Lung (tissue), 12 donors: ENCODE data around the gene ZHX3. TPM values are rescaled to one million over a fixed set of nuclear protein-coding genes. Genes with fewer than 3 reads are reported as not detected.

Source experiments
- ATAC-seq: fragments of 200-7000 bp; cut with Tn5 transposase; one replicate; pipeline ENCODE4 v1.9.1; 2020; ENCODE audit warnings: moderate number of reproducible peaks; ENCODE audit not compliant: insufficient read depth, low FRiP score
- DNase-seq, 3 donors: peaks; one replicate each; pipeline ENCODE4 v3.0.0-alpha.2; 2013 to 2017
- H3K27ac ChIP-seq, 2 donors: one replicate each; pipeline ENCODE4 v1.5.1; 2013; ENCODE audit warnings: mild to moderate bottlenecking in 2 of 2, moderate library complexity in 2 of 2, control low read depth in 1 of 2, inconsistent platforms in 1 of 2, low read depth in 1 of 2, low read length in 1 of 2
- H3K27me3 ChIP-seq, 3 donors: one replicate each; pipeline ENCODE4 v1.5.1; 2013; ENCODE audit warnings: low read length in 2 of 3; ENCODE audit not compliant: control insufficient read depth in 3 of 3, insufficient read depth in 3 of 3
- H3K36me3 ChIP-seq, 4 donors: one replicate each; pipeline ENCODE4 v1.5.1; 2013; ENCODE audit warnings: low read length in 4 of 4, mild to moderate bottlenecking in 1 of 4, moderate library complexity in 1 of 4; ENCODE audit not compliant: control insufficient read depth in 4 of 4, insufficient read depth in 4 of 4
- H3K4me1 ChIP-seq, 5 donors: one replicate each; pipeline ENCODE4 v1.5.1; 2013; ENCODE audit warnings: low read length in 5 of 5, mild to moderate bottlenecking in 2 of 5, moderate library complexity in 1 of 5; ENCODE audit not compliant: control insufficient read depth in 5 of 5, insufficient read depth in 5 of 5
- H3K4me3 ChIP-seq: one replicate; pipeline ENCODE4 v1.5.1; 2013; ENCODE audit warnings: mild to moderate bottlenecking, control low read depth, moderate library complexity
- H3K9ac ChIP-seq, 2 donors: one replicate each; pipeline ENCODE4 v1.5.1; 2013; ENCODE audit warnings: low read length in 2 of 2, control low read depth in 1 of 2; ENCODE audit not compliant: insufficient read depth in 1 of 2
- H3K9me3 ChIP-seq, 4 donors: one replicate each; pipeline ENCODE4 v1.5.1; 2013; ENCODE audit warnings: low read length in 3 of 4, mild to moderate bottlenecking in 1 of 4, moderate library complexity in 1 of 4; ENCODE audit not compliant: control insufficient read depth in 4 of 4, insufficient read depth in 3 of 4
- WGBS, 2 donors: extraction: QIAGEN DNeasy Blood & Tissue Kit; methylation state at CpG; one replicate each; pipeline ENCODE4 v1.1.7; 2013; 5-methylcytosine and 5-hydroxymethylcytosine counted together
- polyA plus RNA-seq, 2 donors: library from polyadenylated mRNA; stranded (reverse); fragments of 200-250 nt; gene quantifications; one replicate each; pipeline ENCODE4 v1.2.1, GENCODE V29; 2013
- total RNA-seq, 2 donors: library from RNA; depleted of rRNA in 1 of 2; stranded (reverse); fragments of >200 nt in 1 of 2; gene quantifications; one replicate each; pipeline ENCODE4 v1.2.1, GENCODE V29; 2014 to 2021
- TF ChIP-seq, protein P1 (sequence below): IDR thresholded peaks from 2 replicates; pipeline ENCODE4 v1.5.1; 2012; ENCODE audit warnings: mild to moderate bottlenecking; ENCODE audit errors: control extremely low read depth, extremely low read depth
- donor health status: control.
- donor health status: control.
- donor health status: Bipolar disorder and iron deficiency.
- donor health status: healthy.
- donor health status: DM: yes; HTN: yes; CAD: no.

The ZHX3 gene
- total and polyA plus RNA-seq, 4 donors = 8.3 to 48.2 (median 18.0) TPM

DNA sequence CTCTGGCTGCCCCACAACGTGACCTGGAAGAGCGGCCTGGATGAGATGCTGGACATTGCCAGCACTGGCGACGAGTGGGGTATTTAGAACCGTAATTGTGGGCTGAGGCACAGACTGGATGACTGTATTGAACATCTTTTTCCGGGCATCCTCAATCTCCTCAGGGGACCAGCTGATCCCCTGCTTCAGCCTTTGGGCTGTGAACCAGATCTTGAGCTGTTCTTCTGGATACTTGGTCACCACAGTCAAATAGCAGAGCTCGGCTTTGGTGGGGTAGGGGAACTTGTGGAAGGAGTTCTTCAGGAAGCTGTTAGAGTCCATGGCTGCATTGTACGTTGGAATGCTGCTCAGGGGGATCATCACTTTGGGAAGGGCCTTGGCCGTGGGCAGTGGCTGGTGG lies 113.9 kb downstream of the ZHX3 start:
- Histone ChIP-seq H3K4me3 (no peak overlapping the region), H3K9me3 (peaks cover 0 to 2% (median 0%) of the 10 kb centered on the region in 4 donors), H3K27me3 (no peaks in the 10 kb centered on the region), H3K27ac (no peak overlapping the region), H3K9ac (no peak overlapping the region), H3K4me1 (peaks cover 0 to 2% (median 0%) of the 10 kb centered on the region in 5 donors), H3K36me3 (peaks cover 0 to 17% (median 2%) of the 10 kb centered on the region in 4 donors)
- ATAC-seq (no peak), DNase-seq (no peak)
- 96 to 97% methylated on average over 9 of the region's 9 CpGs for WGBS, 2 donors
- TF ChIP-seq, protein P1, sequence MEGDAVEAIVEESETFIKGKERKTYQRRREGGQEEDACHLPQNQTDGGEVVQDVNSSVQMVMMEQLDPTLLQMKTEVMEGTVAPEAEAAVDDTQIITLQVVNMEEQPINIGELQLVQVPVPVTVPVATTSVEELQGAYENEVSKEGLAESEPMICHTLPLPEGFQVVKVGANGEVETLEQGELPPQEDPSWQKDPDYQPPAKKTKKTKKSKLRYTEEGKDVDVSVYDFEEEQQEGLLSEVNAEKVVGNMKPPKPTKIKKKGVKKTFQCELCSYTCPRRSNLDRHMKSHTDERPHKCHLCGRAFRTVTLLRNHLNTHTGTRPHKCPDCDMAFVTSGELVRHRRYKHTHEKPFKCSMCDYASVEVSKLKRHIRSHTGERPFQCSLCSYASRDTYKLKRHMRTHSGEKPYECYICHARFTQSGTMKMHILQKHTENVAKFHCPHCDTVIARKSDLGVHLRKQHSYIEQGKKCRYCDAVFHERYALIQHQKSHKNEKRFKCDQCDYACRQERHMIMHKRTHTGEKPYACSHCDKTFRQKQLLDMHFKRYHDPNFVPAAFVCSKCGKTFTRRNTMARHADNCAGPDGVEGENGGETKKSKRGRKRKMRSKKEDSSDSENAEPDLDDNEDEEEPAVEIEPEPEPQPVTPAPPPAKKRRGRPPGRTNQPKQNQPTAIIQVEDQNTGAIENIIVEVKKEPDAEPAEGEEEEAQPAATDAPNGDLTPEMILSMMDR = no peak

DNA sequence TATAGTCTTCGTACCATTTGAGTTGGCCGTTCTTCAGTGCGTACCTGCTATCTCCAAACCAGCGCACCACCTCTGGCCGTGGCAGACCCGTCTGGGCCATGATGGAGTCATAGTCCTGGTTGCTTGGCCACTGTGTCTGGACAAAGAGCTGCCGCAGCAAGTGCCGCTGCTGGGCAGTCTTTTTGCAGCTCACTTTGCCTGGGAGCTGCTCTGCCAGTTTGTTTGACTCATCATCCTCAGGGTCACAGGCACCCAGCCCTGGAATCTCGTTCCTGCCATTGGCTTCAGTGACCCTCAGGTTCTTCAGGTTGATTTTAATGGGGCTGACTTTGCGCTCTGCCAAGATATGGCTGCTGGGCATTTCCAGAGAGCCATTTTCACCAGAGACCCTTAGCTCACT lies 115.1 kb downstream of the ZHX3 start:
- ATAC-seq (no peak), DNase-seq (no peak)
- H3K4me1 ChIP-seq = peaks cover 0 to 2% (median 0%) of the 10 kb centered on the region in 5 donors
- H3K36me3 ChIP-seq = peaks cover 0 to 17% (median 2%) of the 10 kb centered on the region in 4 donors
- TF ChIP-seq, protein P1 = no peak
- no peak overlapping the region for H3K9ac ChIP-seq
- WGBS, 2 donors = 96 to 97% methylated on average over 10 of the region's 10 CpGs
- H3K4me3 ChIP-seq = no peak overlapping the region
- H3K27ac ChIP-seq = no peak overlapping the region
- H3K27me3 ChIP-seq = no peaks in the 10 kb centered on the region
- peaks cover 0 to 2% (median 0%) of the 10 kb centered on the region in 4 donors for H3K9me3 ChIP-seq

DNA sequence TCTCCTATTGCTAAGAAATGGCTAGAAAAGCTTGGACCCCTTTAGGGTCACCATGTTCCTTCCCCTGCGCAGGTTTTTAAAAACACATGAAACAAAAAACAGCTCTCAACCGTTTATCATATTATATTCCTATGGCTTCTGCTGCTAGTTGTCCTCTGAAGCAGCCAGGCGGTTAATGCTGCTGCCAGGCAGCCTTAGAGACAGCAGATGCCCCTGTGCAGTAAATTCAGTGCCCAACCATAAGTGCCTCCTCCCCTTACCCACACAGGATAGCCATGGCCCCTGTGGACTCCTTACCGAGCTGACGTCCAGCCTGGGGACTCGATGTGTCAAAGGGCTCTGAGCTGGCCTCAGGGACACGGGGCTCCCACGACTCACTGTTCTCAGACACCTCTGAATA lies 115.8 kb downstream of the ZHX3 start:
- H3K9ac ChIP-seq = no peak overlapping the region
- WGBS, 2 donors = 95 to 98% methylated on average over 8 of the region's 8 CpGs
- TF ChIP-seq, protein P1 = no peak
- H3K4me3 ChIP-seq = no peak overlapping the region
- peaks cover 0 to 17% (median 3%) of the 10 kb centered on the region in 4 donors for H3K36me3 ChIP-seq
- no peak for ATAC-seq
- H3K27me3 ChIP-seq = no peaks in the 10 kb centered on the region
- peaks cover 0 to 2% (median 0%) of the 10 kb centered on the region in 5 donors for H3K4me1 ChIP-seq
- H3K27ac ChIP-seq = no peak overlapping the region
- DNase-seq = no peak
- peaks cover 0 to 2% (median under 1%) of the 10 kb centered on the region in 4 donors for H3K9me3 ChIP-seq
